HG03432 (cell line): ENCODE measurements around the gene PLEKHA1.

ENCODE experiments used
- ATAC-seq: cut with Tn5 transposase; IDR thresholded peaks from one replicate; pipeline ENCODE4 v1.9.1; 2021; ENCODE audit warnings: mild to moderate bottlenecking, moderate library complexity; ENCODE audit not compliant: unreplicated experiment

The PLEKHA1 gene

GRCh38 chr10:122475591-122476332 is 101.3 kb downstream of the PLEKHA1 start:
- no peak for ATAC-seq

- ATAC-seq: no peak
Observed at GRCh38 chr10:122476333-122476695, 101.8 kb downstream of the PLEKHA1 start.

- no peak for ATAC-seq
Observed at GRCh38 chr10:122477436-122477835, 102.9 kb downstream of the PLEKHA1 start.

GRCh38 chr10:122478971-122479370 is 104.5 kb downstream of the PLEKHA1 start:
- no peak for ATAC-seq

GRCh38 chr10:122480146-122480833 is 105.8 kb downstream of the PLEKHA1 start:
- ATAC-seq: no peak

GRCh38 chr10:122481296-122482056 is 107.0 kb downstream of the PLEKHA1 start:
- ATAC-seq: no peak
